Heart left ventricle (tissue), 13 donors: Measurements from ENCODE around the gene LPP.

Experiments used
- CTCF ChIP-seq, 12 donors: fragments of 200-600 bp; sonication (generic) in 4 of 12; IDR thresholded peaks; one replicate each; pipeline versions ENCODE4 v1.5.0 to v1.8.0; 2018 to 2022; ENCODE audit warnings: antibody characterized with exemption in 12 of 12, mild to moderate bottlenecking in 5 of 12
- POLR2A ChIP-seq, 2 donors: fragments of 450-650 bp; IDR thresholded peaks; one replicate each; pipeline ENCODE4 v1.6.1; 2017; ENCODE audit warnings: antibody characterized with exemption in 2 of 2, mild to moderate bottlenecking in 2 of 2, moderate library complexity in 2 of 2
- donor health status: ischemic (EF 13 %, LVEDD 7.1; RV severe dilation, severe dysfunction).
- donor health status: DM: no; HTN: yes; CAD: no.
- donor health status: DM: no; HTN: no; CAD: no.
- donor health status: ischemic (EF 25% LVEDD 6.9; RV normal size, moderate dysfunction).
- donor health status: ischemic (EF 25% LVEDD 5.7; RV mildly dilated, moderate dysfunction).
- donor health status: ischemic (EF 35%, LVEDD 5.7; RV mildly dilated, moderate dysfunction).
- donor health status: nonischemic (EF 11% LVEDD 7.7; RV severe dilation, severe dysfunction).
- donor health status: DM: yes; HTN: yes; CAD: no.
- donor health status: PGD.
- donor health status: ischemic (EF 29% LVEDD 5.4; RV normal size, mild dysfunction).
- donor health status: nonischemic (EF 23%, LVEDD 6.1; RV moderate dilation, normal function).

DNA sequence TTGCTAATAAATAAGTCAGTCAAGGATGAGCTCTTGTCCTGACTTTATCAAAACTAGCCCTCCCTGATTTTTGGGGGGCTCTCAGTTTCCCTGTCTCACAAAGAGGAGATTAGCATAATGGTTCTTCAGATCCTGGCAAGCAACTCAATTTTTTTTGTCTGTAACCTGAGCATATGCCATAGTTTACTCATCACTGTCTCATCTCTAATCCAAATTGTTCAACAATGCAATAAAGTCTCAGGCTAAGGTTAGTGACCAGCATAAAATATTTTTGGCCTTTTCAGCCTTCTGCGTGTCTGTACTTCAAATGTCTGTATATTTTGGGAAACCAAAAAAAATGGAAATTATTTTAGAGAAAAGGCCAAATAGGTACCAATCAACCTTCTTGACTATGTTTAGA is 552.2 kb downstream of the LPP start:
- TF ChIP-seq CTCF (IDR thresholded peaks at IDR 0.05), result no peak
- no peak for TF ChIP-seq POLR2A (IDR thresholded peaks at IDR 0.05)
